K562 (cell line): ENCODE data around the gene LRP2. TPM values are rescaled to one million over a fixed set of nuclear protein-coding genes. Genes with fewer than 3 reads are reported as not detected.

Source experiments
- ATAC-seq: fragments of 200-7000 bp; cut with Tn5 transposase; 3 replicates; pipeline ENCODE4 v1.9.1; 2020; ENCODE audit warnings: moderate library complexity
- BruUV-seq: library from RNA; stranded (reverse); fragments of 400-500 nt; replicated peaks from 2 replicates; lab custom pipeline; 2021; lab: Mats Ljungman, UMichigan
- CTCF ChIA-PET: fragments of 300-600 bp; formaldehyde crosslinking; extraction: SDS; loops from one replicate; lab custom pipeline; 2021; ENCODE audit warnings: low intra/inter-chr PET ratio; lab: Yijun Ruan, JAX
- POLR2A ChIA-PET: fragments of 300-600, 350-650 bp; sonication (Branson Sonifier 250); formaldehyde crosslinking; extraction: SDS; loops from one replicate; lab custom pipeline; 2021; ENCODE audit warnings: antibody characterized with exemption, inconsistent platforms; lab: Yijun Ruan, JAX
- DNase-seq, 4 experiments: peaks; one replicate each; pipeline versions ENCODE4 v3.0.0 to v3.0.0-alpha.2; 2011 to 2018; ENCODE audit warnings: low spot score in 3 of 4, mixed read lengths in 3 of 4; ENCODE audit errors: extremely low read depth in 1 of 4
- FAIRE-seq: peaks from 2 replicates; lab custom pipeline; 2011; peaks lifted over from hg19 to GRCh38; lab: Jason Lieb, UNC
- H2AFZ ChIP-seq: 2 replicates; pipeline ENCODE4 v1.6.0; 2011; ENCODE audit warnings: low read depth, low read length, control low read depth, inconsistent platforms
- H3K27ac ChIP-seq: fragments of 200-600 bp; 3 replicates; pipeline ENCODE4 v1.8.0; 2011; ENCODE audit warnings: low read depth, mild to moderate bottlenecking, control low read depth, inconsistent platforms, low read length, moderate library complexity, mixed read lengths; ENCODE audit errors: extremely low read depth
- H3K27me3 ChIP-seq, 2 experiments: fragments of 300-600 bp in 1 of 2; 2 replicates in 1 of 2; 3 replicates in 1 of 2; pipeline versions ENCODE4 v1.6.0 to v1.8.0; 2011; ENCODE audit warnings: inconsistent platforms in 2 of 2, low read length in 2 of 2, mild to moderate bottlenecking in 1 of 2, mixed read lengths in 1 of 2, moderate library complexity in 1 of 2; ENCODE audit not compliant: control insufficient read depth in 2 of 2, insufficient read depth in 2 of 2
- H3K36me3 ChIP-seq: fragments of 300-600 bp; 3 replicates; pipeline ENCODE4 v1.8.0; 2011; ENCODE audit warnings: mild to moderate bottlenecking, low read length, inconsistent platforms; ENCODE audit not compliant: control insufficient read depth, insufficient read depth
- H3K4me1 ChIP-seq, 2 experiments: fragments of 200-600 bp in 1 of 2; replicated peaks in 1 of 2; 2 replicates in 1 of 2; 3 replicates in 1 of 2; pipeline versions ENCODE4 v1.5.1 to v1.8.0; 2011; ENCODE audit warnings: inconsistent platforms in 2 of 2, low read length in 2 of 2, mild to moderate bottlenecking in 1 of 2, mixed read lengths in 1 of 2, moderate library complexity in 1 of 2; ENCODE audit not compliant: control insufficient read depth in 2 of 2, insufficient read depth in 2 of 2
- H3K4me2 ChIP-seq: 2 replicates; pipeline ENCODE4 v1.6.1; 2011; ENCODE audit warnings: low read length, control low read depth, inconsistent platforms, mixed read lengths; ENCODE audit not compliant: insufficient read depth
- H3K4me3 ChIP-seq: fragments of 200-600 bp; sonication (generic), shearing (Covaris generic); 2 replicates; pipeline ENCODE4 v1.5.1; 2016; ENCODE audit warnings: control low read depth, inconsistent platforms
- H3K79me2 ChIP-seq: fragments of 200-600 bp; 3 replicates; pipeline ENCODE4 v1.8.0; 2011; ENCODE audit warnings: low read length, inconsistent platforms; ENCODE audit not compliant: control insufficient read depth, insufficient read depth
- H3K9ac ChIP-seq, 2 experiments: 2 replicates each; pipeline versions ENCODE4 v1.6.0 to v1.6.1; 2011; ENCODE audit warnings: low read depth in 2 of 2, low read length in 2 of 2, control low read depth in 1 of 2, inconsistent platforms in 1 of 2, mild to moderate bottlenecking in 1 of 2, mixed read lengths in 1 of 2; ENCODE audit not compliant: insufficient read depth in 1 of 2
- H3K9me1 ChIP-seq: one replicate; pipeline ENCODE4 v1.6.0; 2011; ENCODE audit warnings: inconsistent platforms, mild to moderate bottlenecking, low read length, moderate library complexity; ENCODE audit not compliant: control insufficient read depth, insufficient read depth
- H3K9me3 ChIP-seq: replicated peaks from 2 replicates; pipeline ENCODE4 v1.5.1; 2011; ENCODE audit warnings: low read depth, low read length, inconsistent platforms; ENCODE audit not compliant: control insufficient read depth, insufficient read depth
- H4K20me1 ChIP-seq: replicated peaks from 2 replicates; pipeline ENCODE4 v1.6.1; 2011; ENCODE audit warnings: low read length, inconsistent platforms, mixed read lengths; ENCODE audit not compliant: control insufficient read depth, insufficient read depth
- ARHGAP35 ChIP-seq: fragments of 450-650 bp; IDR thresholded peaks from 2 replicates; pipeline ENCODE4 v1.6.1; 2018; ENCODE audit not compliant: partially characterized antibody
- ELF1 ChIP-seq: fragments of 200-800 bp; sonication (Bioruptor generic); IDR thresholded peaks from 2 replicates; pipeline ENCODE4 v1.6.1; 2016; ENCODE audit warnings: missing genetic modification characterization, missing compliant biosample characterization
- MBD2 ChIP-seq: sonication (generic); IDR thresholded peaks from 2 replicates; pipeline ENCODE4 v1.6.1; 2016; ENCODE audit warnings: low read depth, borderline replicate concordance
- MEIS2 ChIP-seq: fragments of 450-650 bp; IDR thresholded peaks from 2 replicates; pipeline ENCODE4 v1.6.1; 2014; ENCODE audit warnings: mild to moderate bottlenecking; ENCODE audit not compliant: partially characterized antibody
- RBM17 ChIP-seq: fragments of 200-400 bp; formaldehyde crosslinking; IDR thresholded peaks from 2 replicates; pipeline ENCODE4 v1.6.1; 2017; ENCODE audit warnings: low read depth, mild to moderate bottlenecking, low read length, borderline replicate concordance
- SAP30 ChIP-seq: fragments of 200-600 bp; sonication (generic); IDR thresholded peaks from 2 replicates; pipeline ENCODE4 v1.6.1; 2012; ENCODE audit warnings: borderline replicate concordance, low read depth, mild to moderate bottlenecking, moderate library complexity, low read length, control low read depth, inconsistent platforms; ENCODE audit not compliant: insufficient read depth, poor library complexity, severe bottlenecking
- SPI1 ChIP-seq: IDR thresholded peaks from 2 replicates; pipeline ENCODE4 v1.6.1; 2011; ENCODE audit warnings: low read depth, low read length, control low read depth, borderline replicate concordance
- ZBTB11 ChIP-seq, 3 experiments: fragments of 200-800 bp in 1 of 3; fragments of 250-450 bp in 1 of 3; fragments of 450-650 bp in 1 of 3; sonication (Bioruptor Pico) in 1 of 3; sonication (Bioruptor generic) in 1 of 3; formaldehyde crosslinking in 1 of 3; IDR thresholded peaks; 2 replicates each; pipeline versions ENCODE4 v1.6.1 to v1.8.0; 2016 to 2022; ENCODE audit warnings: mild to moderate bottlenecking in 2 of 3, missing genetic modification characterization in 2 of 3, missing compliant biosample characterization in 1 of 3, moderate library complexity in 1 of 3
- ZNF407 ChIP-seq: fragments of 450-650 bp; IDR thresholded peaks from 2 replicates; pipeline ENCODE4 v1.6.1; 2016; ENCODE audit warnings: low read depth
- WGBS: fragments of 100-300 bp; shearing (Covaris generic); methylation state at CpG from one replicate; pipeline ENCODE4 v1.1.6; 2016; ENCODE audit warnings: low coverage, mixed read lengths; ENCODE audit not compliant: insufficient coverage; ENCODE audit errors: missing lambda C conversion rate; 5-methylcytosine and 5-hydroxymethylcytosine counted together
- in situ Hi-C: fragments of 300-500 bp; cut with MboI; formaldehyde crosslinking; loops from 4 replicates; pipeline ENCODE4 v1.15.0; 2018; ENCODE audit warnings: inconsistent platforms, mixed read lengths
- intact Hi-C: fragments of 100-400 bp; cut with micrococcal nuclease; formaldehyde crosslinking; loops from 2 replicates; pipeline ENCODE4 v1.14.2; 2022
- polyA plus RNA-seq, 8 experiments: library from polyadenylated mRNA; depleted of rRNA in 4 of 8; stranded (reverse) in 5 of 8; unstranded in 3 of 8; fragments of >200 nt; fragmentation: Nextera tagmentation in 2 of 8; fragmentation: Illumina TruSeq in 1 of 8; extraction: Ambion mirVana in 2 of 8; extraction: Trizol in 1 of 8; gene quantifications; 2 replicates each; pipeline versions ENCODE4 v1.2.1 to v1.2.3, GENCODE V29; 2011 to 2014; ENCODE audit warnings: inconsistent platforms in 1 of 8, missing spikeins in 1 of 8
- total RNA-seq, 7 experiments: library from RNA; depleted of rRNA in 6 of 7; stranded (reverse); fragments of >200 nt in 6 of 7; fragmentation: Illumina TruSeq in 2 of 7; extraction: Trizol in 2 of 7; gene quantifications; 2 replicates each; pipeline versions ENCODE4 v1.2.1 to v1.2.3, GENCODE V29; 2011 to 2021; ENCODE audit warnings: low replicate concordance in 1 of 7

The LRP2 gene
- total and polyA plus RNA-seq, 9 of the 15 experiments (the other 6 are each of a cell fraction or from before 2014, with no cell fraction given) = 0.04 to 0.18 (median 0.11) TPM; not detected in 1

DNA sequence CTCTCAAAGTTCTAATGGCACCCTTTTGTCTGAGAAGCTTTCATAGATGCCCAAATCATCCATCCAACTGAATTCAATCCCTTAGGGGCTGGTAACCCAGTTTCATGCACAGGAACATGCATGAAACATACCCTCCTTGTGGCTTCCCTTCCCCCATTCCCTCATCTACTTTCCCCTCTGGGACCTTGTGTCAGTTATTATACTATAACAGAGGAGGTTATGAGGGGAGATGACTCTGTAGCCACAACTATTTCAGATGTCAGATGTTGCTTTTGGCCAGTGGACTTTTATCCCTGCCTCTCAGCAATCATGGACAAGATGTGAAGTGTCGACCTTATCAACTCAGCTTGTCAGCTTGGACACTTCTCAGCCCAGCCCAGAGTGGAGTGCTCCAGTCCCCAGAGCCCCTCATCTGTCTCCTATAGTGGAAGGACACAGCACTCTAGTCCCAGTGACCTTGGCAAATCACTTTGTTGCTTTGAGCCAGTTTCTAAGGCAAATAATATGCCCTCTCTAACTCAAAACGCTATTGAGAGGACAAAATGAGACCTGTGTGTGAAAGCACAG is 284.6 kb downstream of the LRP2 start:
- peak overlapping the region; percentile 48 for H2AFZ ChIP-seq
- DNase-seq = peak in 2 of 4 experiments; percentile 39 to 59
- H3K27me3 ChIP-seq = no peaks in the 10 kb centered on the region
- intact Hi-C loops (no loop called here), in situ Hi-C loops (no loop called here)
- H3K9me1 ChIP-seq = no peaks in the 10 kb centered on the region
- peak; percentile 76 for FAIRE-seq
- H3K4me2 ChIP-seq = no peak overlapping the region
- ChIA-PET POLR2A (interaction anchor here (0.9 kb wide), 1 partner anchor 9 kb away, joined by 3 read pairs; no protein-coding TSS in a partner anchor), CTCF (no interaction called here)
- ATAC-seq = peak; percentile 72
- BruUV-seq = no TSS peak
- no peaks in the 10 kb centered on the region for H4K20me1 ChIP-seq
- peak overlapping the region in 1 of 2 experiments; percentile 53; a peak in 1 of 4 replicates for H3K9ac ChIP-seq
- H3K9me3 ChIP-seq = 0 out of 2 replicates have a peak, but pooled peaks cover 2% of the 10 kb centered on the region
- H3K79me2 ChIP-seq = no peaks in the 10 kb centered on the region
- 0% methylated on average over 2 of the region's 2 CpGs for WGBS
- H3K4me3 ChIP-seq = no peak overlapping the region
- no peak overlapping the region for H3K27ac ChIP-seq
- H3K4me1 ChIP-seq = peaks cover 4 to 35% of the 10 kb centered on the region in 2 experiments; a peak in 4 of 5 replicates
- H3K36me3 ChIP-seq = no peaks in the 10 kb centered on the region
- TF ChIP-seq RBM17 (no peak), ELF1 (tag) (no peak), MBD2 (no peak), ARHGAP35 (no peak), ZNF407 (no peak), ZBTB11 (CRISPR knock-in tag; IDR thresholded peaks at IDR 0.05) (no peak), SPI1 (no peak), MEIS2 (peak; percentile 16), SAP30 (no peak)
